Measurements from ENCODE around the gene MN1. TPM values are rescaled to one million over a fixed set of nuclear protein-coding genes. Genes with fewer than 3 reads are reported as not detected.

The MN1 gene
- total RNA-seq, 1 donor from 2014 or later, result 4.5 TPM

DNA sequence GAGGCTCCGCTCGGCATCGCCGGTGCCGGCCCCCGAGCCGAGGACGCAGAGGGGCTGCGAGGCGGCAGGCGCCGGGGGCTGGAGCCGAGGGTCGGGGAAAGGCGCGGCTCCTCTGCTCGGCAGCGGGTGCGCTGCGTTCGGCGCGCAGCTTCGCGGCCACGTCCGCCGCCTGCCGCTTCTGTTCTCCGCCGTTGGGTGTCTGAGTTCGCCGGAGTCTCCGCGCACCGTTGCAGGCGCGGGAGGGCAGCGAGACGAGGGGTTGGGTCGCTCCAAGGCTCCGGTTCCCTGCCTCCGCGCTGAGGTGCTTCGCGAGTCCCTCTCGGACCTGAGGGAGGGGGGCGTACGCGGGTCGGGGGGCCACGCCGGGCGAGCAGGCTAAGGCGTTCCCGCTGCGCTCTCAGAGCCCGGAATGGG, 347 bp downstream of the MN1 start:
- Histone ChIP-seq H3K27me3 (ENCODE audit: control insufficient read depth, insufficient read depth, low read length) (peaks cover 49% of the 10 kb centered on the region), H3K36me3 (ENCODE audit: control insufficient read depth, insufficient read depth, low read length) (no peaks in the 10 kb centered on the region), H3K4me3 (ENCODE audit: low read depth, low read length) (peak overlapping the region; percentile 69)
- no peak for DNase-seq (ENCODE audit: low read depth)
- TF ChIP-seq, protein P1, sequence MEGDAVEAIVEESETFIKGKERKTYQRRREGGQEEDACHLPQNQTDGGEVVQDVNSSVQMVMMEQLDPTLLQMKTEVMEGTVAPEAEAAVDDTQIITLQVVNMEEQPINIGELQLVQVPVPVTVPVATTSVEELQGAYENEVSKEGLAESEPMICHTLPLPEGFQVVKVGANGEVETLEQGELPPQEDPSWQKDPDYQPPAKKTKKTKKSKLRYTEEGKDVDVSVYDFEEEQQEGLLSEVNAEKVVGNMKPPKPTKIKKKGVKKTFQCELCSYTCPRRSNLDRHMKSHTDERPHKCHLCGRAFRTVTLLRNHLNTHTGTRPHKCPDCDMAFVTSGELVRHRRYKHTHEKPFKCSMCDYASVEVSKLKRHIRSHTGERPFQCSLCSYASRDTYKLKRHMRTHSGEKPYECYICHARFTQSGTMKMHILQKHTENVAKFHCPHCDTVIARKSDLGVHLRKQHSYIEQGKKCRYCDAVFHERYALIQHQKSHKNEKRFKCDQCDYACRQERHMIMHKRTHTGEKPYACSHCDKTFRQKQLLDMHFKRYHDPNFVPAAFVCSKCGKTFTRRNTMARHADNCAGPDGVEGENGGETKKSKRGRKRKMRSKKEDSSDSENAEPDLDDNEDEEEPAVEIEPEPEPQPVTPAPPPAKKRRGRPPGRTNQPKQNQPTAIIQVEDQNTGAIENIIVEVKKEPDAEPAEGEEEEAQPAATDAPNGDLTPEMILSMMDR (IDR thresholded peaks at IDR 0.05; ENCODE audit: insufficient read depth, low read length, poor library complexity, severe bottlenecking), result no peak

DNA sequence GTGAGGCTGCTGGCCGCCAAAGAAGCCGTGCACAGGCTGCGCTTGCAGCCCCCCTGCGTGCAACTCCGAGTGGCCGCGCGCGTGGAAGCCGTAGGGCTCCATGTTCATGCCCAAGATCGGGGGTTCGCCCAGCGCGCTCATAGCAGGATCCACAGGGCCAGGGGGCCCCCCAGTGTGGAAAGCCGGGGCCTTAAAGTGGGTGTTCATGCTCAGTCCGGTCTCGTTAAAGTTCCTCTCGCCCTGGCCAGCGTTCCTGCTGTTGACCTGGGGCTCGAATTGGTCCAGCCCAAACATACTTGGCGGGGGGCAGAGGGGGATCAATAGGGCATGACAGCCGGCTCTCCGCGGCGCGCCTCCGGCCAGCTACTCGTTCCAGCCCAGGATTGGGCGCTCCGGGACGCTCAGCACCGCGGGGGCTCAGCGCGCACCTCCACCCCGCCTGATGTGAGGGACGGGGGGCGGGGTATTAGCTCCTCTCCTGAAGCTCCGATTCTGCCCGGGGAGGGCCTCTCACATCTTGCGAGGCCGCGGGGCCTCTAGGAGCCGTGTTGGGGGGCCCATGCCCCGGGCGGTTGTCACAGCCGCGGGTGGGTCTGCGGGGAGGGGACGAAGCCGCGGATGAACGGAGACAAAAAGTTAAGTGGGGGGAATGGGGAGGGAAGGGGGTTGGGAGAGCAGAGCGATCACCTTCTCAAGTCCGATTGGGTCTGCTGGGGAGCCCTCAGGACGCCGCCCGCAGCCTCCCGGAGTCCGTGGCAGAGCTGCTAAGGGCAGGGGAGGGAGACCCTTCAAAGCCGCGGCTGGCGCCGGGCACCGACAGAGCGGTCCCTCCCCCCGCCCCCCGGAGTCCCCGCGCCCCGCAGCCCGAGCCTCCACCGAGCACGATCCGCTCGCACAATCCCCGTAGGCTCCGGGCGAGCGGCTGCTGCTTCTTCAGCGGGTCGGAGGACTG, 1.0 kb downstream of the MN1 start:
- H3K36me3 ChIP-seq (ENCODE audit: control insufficient read depth, insufficient read depth, low read length), result no peaks in the 10 kb centered on the region
- peaks cover 49% of the 10 kb centered on the region for H3K27me3 ChIP-seq (ENCODE audit: control insufficient read depth, insufficient read depth, low read length)
- H3K4me3 ChIP-seq (ENCODE audit: low read depth, low read length), result peak overlapping the region; percentile 69
- TF ChIP-seq, protein P1 (IDR thresholded peaks at IDR 0.05; ENCODE audit: insufficient read depth, low read length, poor library complexity, severe bottlenecking), result no peak
- DNase-seq (ENCODE audit: low read depth), result no peak

DNA sequence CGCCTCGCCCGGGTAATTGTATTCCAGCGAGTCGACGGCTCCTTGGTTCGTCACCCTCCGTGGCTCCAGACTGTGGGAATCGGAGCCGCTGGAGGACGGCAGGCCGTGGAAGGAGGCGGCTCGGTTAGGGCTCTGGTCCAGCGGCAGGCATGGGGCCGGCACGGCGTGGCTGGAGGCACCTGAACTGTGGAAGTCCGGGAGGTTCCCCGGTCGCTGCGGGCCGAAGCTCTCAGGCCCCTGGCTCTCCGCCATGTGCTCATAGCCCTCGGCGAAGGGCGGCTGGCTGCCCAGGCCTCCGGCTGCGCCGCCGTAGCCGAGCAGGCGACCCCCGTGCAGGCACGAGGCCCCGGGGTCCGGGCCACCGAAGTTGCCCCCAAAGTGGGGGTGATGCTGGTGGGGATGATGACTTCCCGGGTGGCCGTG, 1.7 kb downstream of the MN1 start:
- TF ChIP-seq, protein P1 (IDR thresholded peaks at IDR 0.05; ENCODE audit: insufficient read depth, low read length, poor library complexity, severe bottlenecking), result no peak
- Histone ChIP-seq H3K4me3 (ENCODE audit: low read depth, low read length) (no peak overlapping the region), H3K36me3 (ENCODE audit: control insufficient read depth, insufficient read depth, low read length) (no peaks in the 10 kb centered on the region), H3K27me3 (ENCODE audit: control insufficient read depth, insufficient read depth, low read length) (peaks cover 54% of the 10 kb centered on the region)
- no peak for DNase-seq (ENCODE audit: low read depth)

DNA sequence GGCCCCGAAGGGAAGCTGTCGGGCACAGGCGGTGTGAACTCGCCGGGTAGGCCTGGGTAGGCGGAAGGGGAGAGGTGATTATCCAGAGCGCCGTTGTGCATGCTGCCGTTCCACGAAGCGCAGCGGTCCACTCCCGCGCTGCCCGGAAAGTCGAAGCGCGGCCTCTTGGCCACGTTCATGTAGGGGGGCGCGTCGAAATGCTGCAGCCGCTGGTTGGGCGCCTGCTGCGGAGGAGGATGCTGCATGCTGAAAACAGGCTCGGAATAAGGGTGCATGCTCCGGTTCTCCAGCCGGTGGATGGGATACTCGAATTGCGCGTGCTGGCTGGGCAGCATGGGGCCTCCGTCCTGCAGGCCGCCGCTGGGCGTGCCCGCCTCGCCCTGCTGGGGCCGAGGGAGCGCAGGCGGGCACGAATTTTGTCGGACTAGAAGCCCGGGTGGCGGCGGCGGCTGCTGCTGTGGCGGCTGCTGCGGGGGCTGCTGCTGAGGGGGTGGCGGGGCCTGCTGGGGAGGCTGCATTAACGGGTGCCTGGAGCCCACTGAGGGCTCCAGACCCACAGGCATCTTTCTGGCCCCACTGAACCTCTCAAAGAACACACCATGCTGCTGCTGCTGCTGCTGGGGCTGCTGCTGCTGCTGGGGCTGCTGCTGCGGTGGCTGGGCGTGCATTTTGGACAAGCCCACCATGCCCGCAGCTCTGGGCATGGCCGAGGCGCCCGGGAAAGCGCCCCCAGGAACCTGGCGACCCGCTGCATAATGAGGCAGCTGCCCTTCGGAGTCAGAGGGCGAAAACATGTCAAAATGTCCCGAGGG, 2.3 kb downstream of the MN1 start:
- no peaks in the 10 kb centered on the region for H3K36me3 ChIP-seq (ENCODE audit: control insufficient read depth, insufficient read depth, low read length)
- no peak overlapping the region for H3K4me3 ChIP-seq (ENCODE audit: low read depth, low read length)
- no peak for DNase-seq (ENCODE audit: low read depth)
- TF ChIP-seq, protein P1 (IDR thresholded peaks at IDR 0.05; ENCODE audit: insufficient read depth, low read length, poor library complexity, severe bottlenecking), result no peak
- H3K27me3 ChIP-seq (ENCODE audit: control insufficient read depth, insufficient read depth, low read length), result peaks cover 58% of the 10 kb centered on the region

DNA sequence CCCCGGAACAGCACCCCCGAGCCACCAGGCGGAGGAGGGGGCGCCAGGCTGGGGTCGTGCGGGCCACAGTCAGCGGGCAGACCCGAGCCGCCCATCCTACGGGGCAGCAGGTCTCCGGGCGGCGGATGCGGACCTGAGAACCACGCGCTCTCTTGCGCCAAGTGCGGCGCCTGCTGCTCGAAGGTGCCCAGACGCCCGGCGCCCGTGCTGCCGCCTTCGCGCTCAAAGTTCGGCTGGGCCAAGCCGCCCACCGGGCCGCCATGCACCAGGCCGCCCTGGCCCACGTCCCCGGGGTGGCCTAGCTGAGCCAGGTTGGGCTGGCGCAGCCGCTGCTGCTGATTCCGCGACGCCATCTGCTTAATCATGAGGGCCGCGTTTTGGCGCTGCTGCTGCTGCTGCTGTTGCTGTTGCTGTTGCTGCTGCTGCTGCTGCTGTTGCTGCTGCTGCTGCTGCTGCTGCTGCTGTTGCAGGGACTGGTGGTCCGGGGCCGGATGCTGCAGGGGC, 3.0 kb downstream of the MN1 start:
- DNase-seq (ENCODE audit: low read depth), result no peak
- H3K4me3 ChIP-seq (ENCODE audit: low read depth, low read length), result no peak overlapping the region
- TF ChIP-seq, protein P1 (IDR thresholded peaks at IDR 0.05; ENCODE audit: insufficient read depth, low read length, poor library complexity, severe bottlenecking), result no peak
- H3K36me3 ChIP-seq (ENCODE audit: control insufficient read depth, insufficient read depth, low read length), result no peaks in the 10 kb centered on the region
- H3K27me3 ChIP-seq (ENCODE audit: control insufficient read depth, insufficient read depth, low read length), result peaks cover 59% of the 10 kb centered on the region
